NCI-H226 (cell line): ENCODE data around the gene C6orf141.

Experiments
- DNase-seq: peaks from one replicate; pipeline ENCODE4 v3.0.0-alpha.2; 2015

Gene C6orf141

GRCh38 chr6:49540614-49541013 lies 9.9 kb upstream of the C6orf141 start:
- DNase-seq, result peak; percentile 55

- peak; percentile 97 for DNase-seq
Observed at GRCh38 chr6:49541210-49541724, 9.2 kb upstream of the C6orf141 start.

GRCh38 chr6:49541936-49542335 lies 8.5 kb upstream of the C6orf141 start:
- peak; percentile 71 for DNase-seq

- DNase-seq, result no peak
Observed at GRCh38 chr6:49543087-49543858, 7.2 kb upstream of the C6orf141 start.

- no peak for DNase-seq
Observed at GRCh38 chr6:49546331-49546730, 4.1 kb upstream of the C6orf141 start.

GRCh38 chr6:49548613-49549304 lies 1.7 kb upstream of the C6orf141 start:
- no peak for DNase-seq

GRCh38 chr6:49549691-49550491 lies 577 bp upstream of the C6orf141 start:
- DNase-seq, result no peak

- no peak for DNase-seq
Observed at GRCh38 chr6:49551078-49551865, 804 bp downstream of the C6orf141 start.

- no peak for DNase-seq
Observed at GRCh38 chr6:49551866-49552129, 1.3 kb downstream of the C6orf141 start.

- peak; percentile 33 for DNase-seq
Observed at GRCh38 chr6:49552596-49552995, 2.1 kb downstream of the C6orf141 start.

GRCh38 chr6:49553384-49553783 lies 2.9 kb downstream of the C6orf141 start:
- peak; percentile 48 for DNase-seq

- no peak for DNase-seq
Observed at GRCh38 chr6:49555951-49556350, 5.5 kb downstream of the C6orf141 start.

- DNase-seq, result peak; percentile 80
Observed at GRCh38 chr6:49556429-49556837, 6.0 kb downstream of the C6orf141 start.

GRCh38 chr6:49557177-49557576 lies 6.7 kb downstream of the C6orf141 start:
- DNase-seq, result no peak

GRCh38 chr6:49558238-49558637 lies 7.8 kb downstream of the C6orf141 start:
- no peak for DNase-seq

GRCh38 chr6:49563006-49563886 lies 12.8 kb downstream of the C6orf141 start:
- DNase-seq, result no peak

GRCh38 chr6:49564552-49564951 lies 14.1 kb downstream of the C6orf141 start:
- no peak for DNase-seq

- no peak for DNase-seq
Observed at GRCh38 chr6:49565261-49565660, 14.8 kb downstream of the C6orf141 start.

GRCh38 chr6:49565855-49566254 lies 15.4 kb downstream of the C6orf141 start:
- DNase-seq, result peak; percentile 45

GRCh38 chr6:49570474-49571079 lies 20.1 kb downstream of the C6orf141 start:
- DNase-seq, result no peak

GRCh38 chr6:49576618-49577017 lies 26.1 kb downstream of the C6orf141 start:
- peak; percentile 33 for DNase-seq
